SIG-M5 treated with dmso at 0.1 percent for 504 hours (cell line): Measurements from ENCODE around the gene TRIM44.
"Not testable (repeated sequence)": the region's sequence is repeated elsewhere in the genome, so short reads cannot be mapped to it uniquely, and the experiment has no call there.

Source experiments
- DNase-seq: peaks from one replicate; lab custom pipeline; 2025; ENCODE audit not compliant: unreplicated experiment; lab: John Stamatoyannopoulos, UW

Gene TRIM44

DNA sequence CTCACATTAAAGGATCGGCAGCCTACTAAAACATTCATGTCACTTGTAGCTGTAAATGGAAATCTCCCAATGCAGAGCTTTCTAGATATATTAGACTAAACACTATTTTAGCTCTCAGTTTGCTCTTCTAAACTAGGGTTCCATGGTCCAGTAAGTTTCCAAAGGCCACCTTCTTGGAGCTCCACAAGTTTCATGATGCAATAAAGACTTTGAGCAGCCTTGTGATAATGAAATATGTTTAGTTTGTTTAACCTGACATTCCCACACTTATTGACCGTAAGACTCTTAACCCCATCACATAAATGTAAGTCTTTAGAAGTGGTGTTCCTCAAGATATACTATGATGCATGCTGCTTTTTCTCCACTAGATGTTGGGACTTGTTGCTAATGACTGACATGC is 87.7 kb downstream of the TRIM44 start:
- DNase-seq: no peak

DNA sequence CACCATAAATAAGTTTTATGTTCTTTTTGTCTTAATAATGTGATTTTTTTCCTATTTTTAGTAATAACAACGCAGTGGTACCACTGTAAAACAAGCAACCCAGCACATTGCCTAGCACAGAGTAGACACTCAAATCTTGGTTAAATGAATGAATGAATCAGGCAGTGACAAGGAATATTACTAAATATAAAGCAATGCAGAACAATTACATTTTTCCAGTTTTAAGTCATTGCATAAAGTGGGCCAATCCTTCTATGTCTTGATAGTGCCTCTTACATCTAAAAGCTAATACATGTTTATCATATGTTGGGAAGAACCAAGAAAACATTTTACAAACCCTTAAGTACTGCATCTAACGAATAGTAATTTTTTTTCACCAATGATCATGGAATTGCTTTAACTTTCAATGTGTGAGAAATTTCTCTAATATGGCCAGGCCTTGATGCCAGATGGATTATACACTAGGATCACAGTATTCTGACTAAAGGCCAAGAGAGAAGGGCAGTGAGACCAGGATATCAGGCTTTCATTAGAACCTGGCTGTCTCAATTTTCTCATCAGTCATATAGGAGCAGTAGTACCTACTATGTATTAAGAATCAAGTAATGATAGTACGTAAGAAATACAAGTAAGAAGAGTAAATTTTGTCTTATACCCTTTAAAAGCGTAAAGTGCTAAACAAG is 88.5 kb downstream of the TRIM44 start:
- DNase-seq: no peak

DNA sequence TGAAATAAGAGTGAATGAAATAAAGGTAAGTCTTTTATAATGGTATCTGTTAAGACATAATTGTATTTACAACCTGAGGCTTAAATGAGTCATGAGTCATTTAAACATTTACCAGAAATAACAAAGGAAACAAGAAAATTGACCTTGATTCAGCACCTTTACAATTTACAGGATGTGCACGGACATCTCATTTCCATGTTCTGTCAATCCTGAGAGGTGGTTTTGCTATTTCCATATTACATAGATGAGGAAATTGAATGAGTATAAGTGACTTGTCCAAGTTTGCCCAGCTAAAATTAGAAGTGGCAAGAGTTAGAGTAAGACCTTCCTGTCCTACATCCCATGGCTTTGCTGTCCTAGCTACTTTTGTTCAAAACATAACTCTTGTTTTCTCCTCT is 89.1 kb downstream of the TRIM44 start:
- DNase-seq: no peak

DNA sequence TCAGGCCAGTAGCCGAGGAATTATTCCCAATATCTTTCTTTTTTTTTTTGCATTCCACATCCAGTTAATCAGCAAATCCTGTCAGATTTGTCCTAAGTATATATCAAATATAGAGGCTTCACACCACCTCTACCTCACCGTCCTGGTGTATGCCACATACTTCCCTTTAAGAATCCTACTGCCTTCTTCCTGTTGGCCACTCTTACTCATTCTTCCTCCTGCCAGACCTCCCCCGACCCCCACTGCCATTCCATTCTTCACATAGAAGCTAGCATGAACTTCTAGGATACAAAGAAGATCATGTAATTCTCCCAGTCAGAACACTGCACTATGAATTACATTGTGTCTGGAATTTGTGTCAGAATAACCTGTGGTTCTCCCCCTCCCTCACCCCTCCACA is 89.5 kb downstream of the TRIM44 start:
- DNase-seq: no peak

DNA sequence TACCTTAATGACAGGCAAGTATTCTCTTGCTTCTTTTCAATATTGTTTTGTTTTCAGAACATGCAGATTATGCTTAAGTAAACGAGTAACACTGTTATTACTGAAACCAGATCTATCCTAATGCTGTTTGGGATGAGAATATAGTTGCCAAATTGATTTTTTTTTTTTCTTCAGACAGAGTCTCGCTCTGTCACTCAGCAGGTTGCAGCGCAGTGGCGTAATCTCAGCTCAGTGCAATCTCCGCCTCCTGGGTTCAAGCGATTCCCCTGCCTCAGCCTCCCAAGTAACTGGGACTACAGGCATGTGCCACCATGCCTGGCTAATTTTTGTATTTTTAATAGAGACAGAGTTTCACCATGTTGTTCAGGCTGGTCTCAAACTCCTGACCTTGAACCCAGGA is 91.0 kb downstream of the TRIM44 start:
- DNase-seq: not testable (repeated sequence)

DNA sequence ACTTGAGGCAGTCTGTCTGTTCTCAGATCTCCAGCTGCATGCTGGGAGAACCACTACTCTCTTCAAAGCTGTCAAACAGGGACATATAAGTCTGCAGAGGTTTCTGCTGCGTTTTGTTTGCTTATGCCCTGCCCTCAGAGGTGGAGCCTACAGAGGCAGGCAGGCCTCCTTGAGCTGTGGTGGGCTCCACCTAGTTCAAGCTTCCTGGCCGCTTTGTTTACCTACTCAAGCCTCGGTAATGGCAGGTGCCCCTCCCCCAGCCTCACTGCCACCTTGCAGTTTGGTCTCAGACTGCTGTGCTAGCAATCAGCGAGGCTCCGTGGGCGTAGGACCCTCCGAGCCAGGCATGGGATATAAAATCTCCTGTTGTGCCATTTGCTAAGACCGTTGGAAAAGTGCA is 97.4 kb downstream of the TRIM44 start:
- not testable (repeated sequence) for DNase-seq

DNA sequence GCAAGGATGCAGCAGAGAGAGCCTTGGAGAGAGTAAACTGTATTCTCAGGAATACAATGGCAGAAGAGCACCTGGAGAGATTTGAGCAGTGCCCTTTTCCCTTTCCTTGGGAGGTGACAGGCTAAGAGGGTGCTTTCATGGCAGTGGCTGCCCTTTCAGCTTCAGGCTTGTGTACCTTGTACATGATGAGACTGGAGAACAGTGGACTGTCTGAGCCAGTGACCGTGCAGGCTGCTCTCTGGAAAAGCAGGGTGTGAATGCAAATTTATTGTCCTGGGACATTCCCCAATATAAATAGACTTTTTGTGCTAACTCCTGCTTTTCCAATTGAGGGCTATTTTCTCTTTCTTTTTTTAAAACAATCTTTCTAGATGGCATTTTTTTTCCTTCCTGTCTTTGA is 99.3 kb downstream of the TRIM44 start:
- no peak for DNase-seq

DNA sequence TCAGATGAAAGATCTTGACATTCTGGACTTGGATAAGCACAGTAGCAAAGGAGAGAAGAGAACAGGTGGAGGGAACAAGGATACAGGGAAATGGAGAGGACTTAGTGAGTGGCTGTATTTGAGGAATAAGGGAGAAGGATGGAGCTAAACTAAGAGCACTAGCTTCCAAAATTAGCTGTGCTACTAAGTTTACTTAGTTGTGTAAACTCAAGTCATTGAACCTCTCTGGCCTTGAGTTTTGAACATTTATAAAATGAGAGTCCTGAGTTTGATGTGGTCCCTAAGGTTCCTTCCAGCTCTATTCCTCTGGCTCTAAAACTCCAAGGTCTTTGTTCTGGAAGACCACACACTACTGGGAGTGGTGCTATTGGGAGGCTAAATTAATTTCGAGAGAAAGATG is 100.7 kb downstream of the TRIM44 start:
- no peak for DNase-seq

DNA sequence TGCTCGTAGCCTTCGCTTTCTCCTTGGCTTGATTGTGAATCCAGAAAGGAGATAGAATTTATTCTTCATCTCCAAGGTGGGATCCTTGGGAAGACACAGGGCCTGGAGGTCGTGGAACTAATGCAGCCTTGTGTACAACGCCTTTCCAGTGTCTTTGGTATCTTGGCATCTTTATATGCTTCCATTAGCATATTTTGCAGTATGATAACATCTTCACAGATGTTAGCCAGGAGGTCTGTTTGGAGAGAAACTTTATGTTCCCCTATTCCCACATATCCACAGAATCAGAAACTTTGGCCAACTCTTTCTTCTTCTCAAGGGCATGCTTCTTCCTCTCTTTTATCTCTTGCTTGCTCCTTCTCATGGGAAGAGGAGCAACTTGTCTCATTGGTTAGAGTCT is 101.2 kb downstream of the TRIM44 start:
- no peak for DNase-seq

DNA sequence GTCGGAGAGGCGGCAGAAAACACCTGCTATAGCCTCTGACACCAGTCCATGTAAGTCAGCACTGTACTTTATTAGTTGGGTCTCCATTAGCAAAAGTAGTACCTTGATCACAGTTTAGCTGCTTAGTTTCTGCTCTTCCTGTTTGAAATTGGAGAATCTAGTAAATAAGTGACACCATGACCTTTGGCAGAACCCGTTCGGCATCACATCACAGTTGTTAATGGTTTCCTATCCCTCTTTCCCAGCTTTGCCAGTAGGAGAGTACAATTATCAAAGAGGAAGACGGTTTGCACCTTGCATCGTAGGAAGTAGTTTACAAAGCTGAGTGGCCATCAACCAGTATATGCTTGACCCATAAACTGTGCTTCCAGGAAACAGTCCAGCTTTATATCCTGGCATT is 101.8 kb downstream of the TRIM44 start:
- no peak for DNase-seq

DNA sequence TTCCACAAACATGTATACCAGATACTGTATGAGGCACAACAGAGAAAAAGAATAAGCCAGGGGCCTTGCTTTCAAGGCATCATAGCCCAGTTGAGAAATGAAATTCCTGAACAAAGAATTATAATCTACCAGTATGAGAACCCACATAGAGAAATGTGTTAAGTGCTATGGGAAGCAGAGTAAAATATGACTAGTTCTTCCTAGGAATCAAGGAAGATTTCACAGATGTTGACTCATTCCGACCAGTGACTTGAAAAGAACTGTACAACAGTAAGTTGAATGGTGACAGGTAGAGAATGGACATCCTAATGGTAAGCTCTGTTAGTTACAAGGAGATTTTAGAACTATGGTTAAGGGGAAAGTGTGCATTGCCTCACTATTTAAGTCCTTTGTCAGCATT is 102.6 kb downstream of the TRIM44 start:
- DNase-seq: no peak

DNA sequence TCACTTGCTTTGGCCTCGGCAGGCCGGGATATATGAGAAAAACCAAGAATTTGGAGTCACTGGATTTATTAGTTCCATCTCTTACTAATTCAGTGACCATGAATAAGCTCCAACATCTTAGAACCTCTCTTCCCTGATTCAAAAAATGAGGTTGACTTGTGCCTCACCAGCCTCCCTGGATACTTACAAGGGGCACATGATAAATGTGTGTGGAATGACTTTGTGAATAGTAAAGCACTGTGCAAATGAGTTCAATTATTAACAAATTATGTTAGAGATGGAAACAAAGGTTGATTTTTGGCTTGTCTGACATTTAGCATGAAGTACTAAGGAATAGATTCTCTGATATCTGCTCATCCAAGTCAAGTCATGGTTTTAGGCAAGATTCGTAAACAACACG is 104.1 kb downstream of the TRIM44 start:
- DNase-seq: no peak

DNA sequence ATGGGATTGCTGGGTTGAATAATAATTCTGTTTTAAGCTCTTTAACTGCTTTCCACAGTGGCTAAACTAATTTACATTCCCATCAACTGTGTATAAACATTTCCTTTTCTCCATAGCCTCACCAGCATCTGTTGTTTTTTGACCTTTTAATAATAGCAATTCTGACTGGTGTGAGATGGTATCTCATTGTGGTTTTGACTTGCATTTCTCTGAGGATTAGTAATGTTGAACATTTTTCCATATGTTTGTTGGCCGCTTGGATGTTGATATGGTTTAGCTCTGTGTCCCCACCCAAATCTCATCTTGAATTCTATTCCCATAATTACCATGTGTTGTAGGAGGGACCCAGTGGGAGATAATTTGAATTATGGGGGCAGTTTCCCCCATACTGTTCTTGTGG is 107.8 kb downstream of the TRIM44 start:
- not testable (repeated sequence) for DNase-seq

DNA sequence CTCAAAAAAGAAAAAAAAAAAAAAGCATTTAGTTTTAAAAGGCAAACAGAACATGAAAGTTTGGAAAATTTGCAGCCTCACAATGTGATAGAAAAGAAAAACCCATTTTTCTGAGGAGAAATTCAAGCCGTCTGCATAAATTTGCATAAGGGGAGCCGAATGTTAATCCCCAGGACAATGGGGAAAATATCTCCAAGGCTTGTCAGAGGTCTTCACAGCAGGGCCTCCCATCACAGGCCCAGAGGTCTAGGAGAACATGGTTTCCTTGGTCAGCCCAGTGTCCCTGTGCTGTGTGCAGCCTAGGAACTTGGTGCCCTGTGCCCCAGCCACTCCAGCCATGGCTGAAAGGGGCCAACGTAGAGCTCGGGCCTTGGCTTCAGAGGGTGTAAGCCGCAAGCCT is 109.1 kb downstream of the TRIM44 start:
- no peak for DNase-seq

DNA sequence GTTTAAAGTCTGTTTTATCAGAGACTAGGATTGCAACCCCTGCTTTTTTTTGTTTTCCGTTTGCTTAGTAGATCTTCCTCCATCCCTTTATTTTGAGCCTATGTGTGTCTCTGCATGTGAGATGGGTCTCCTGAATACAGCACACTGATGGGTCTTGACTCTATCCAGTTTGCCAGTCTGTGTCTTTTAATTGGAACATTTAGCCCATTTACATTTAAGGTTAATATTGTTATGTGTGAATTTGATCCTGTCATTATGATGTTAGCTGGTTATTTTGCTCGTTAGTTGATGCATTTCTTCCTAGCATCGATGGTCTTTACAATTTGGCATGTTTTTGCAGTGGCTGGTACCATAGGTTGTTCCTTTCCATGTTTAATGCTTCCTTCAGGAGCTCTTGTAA is 114.7 kb downstream of the TRIM44 start:
- DNase-seq: not testable (repeated sequence)

DNA sequence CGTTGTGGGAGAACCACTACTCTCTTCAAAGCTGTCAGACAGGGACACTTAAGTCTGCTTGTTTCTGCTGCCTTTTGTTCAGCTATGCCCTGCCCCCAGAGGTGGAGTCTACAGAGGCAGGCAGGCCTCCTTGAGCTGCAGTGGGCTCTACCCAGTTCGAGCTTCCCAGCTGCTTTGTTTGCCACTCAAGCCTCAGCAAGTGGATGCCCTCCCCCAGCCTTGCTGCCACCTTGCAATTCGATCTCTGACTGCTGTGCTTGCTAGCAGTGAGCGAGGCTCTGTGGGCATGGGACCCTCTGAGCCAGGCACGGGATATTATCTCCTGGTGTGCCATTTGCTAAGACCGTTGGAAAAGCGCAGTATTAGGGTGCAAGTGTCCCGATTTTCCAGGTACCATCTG is 116.4 kb downstream of the TRIM44 start:
- DNase-seq: not testable (repeated sequence)

DNA sequence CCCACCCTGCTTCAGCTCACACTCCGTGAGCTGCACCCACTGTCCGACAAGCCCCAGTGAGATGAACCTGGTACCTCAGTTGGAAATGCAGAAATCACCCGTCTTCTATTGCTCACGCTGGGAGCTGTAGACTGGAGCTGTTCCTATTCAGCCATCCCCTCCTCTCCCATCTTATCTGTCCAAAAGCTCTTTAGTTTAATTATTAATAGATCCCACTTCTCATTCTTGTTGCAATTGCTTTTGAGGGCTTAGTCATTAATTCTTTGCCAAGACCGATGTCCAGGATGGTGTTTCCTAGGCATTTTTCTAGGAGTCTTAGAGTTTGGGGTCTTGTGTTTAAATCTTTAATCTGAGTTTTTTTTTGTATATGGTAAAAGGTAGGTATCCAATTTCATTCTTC is 116.8 kb downstream of the TRIM44 start:
- no peak for DNase-seq

DNA sequence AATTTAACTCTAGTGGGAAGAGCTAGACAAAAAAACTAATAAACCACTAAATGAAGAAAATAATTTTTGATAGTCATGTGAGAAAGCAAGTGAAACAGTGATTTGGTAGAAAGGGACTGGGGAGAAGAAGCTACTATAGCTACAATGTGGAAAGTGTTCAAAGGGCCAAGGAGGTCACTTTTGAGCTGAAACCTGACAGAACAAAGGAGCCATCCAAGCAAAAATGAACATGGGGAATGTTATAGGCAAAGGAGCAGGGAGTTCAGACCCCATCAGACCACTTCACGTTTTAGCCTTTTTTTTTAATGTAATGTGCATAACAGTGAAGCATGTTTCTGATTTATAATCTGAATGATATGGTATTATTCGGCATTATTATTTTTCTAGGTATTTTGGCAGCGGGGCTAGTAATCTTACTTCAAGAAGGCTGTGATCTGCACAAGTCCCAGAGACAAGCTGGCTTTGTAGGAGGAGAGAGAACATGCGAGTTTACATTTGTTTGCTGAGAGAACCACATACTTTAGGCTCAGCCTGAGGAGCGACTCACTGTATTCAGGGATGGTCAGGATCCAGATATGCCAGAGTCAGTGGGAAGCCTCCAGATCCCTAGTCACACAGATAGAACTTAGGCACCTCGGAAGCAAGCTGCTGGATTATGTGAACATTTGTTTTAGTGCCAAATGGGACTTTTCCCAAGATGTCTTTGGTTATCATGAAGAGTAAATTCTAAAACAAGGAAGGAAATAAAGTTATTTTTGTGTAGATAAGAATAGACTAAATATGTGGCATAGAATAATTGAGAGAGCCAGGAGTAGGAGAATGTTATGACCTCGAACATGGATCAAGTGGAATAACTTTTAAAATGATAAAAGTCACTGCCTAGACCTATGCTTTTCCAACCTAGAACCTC is 118.6 kb downstream of the TRIM44 start:
- no peak for DNase-seq

DNA sequence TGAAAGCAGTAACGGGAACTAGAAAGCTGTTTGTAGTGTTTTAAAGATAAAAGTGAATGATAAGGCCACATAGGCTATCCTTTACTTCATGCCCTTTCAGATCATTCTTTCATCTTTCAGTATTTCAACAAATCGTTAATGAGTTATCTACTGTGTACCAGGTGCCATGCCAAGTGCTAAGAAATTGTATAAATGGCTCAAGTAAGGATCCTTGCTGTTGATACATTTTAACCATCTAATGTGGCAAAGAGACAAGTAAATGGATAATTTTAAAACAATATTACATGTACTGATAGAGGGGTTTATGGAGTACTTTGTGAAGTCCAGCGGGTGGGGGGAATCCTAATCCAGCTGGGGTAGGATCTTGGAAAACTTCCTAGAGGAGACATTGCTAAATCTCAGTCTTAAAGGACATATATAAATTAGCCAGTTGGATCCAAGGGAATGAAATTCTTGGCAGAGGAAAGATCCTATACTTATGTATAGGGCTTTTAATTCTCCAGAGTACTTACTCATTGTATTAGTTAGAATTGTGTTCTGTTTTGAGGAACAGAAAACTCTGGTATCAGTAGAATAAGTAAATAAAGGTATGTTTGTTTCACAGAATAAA is 119.4 kb downstream of the TRIM44 start:
- no peak for DNase-seq

DNA sequence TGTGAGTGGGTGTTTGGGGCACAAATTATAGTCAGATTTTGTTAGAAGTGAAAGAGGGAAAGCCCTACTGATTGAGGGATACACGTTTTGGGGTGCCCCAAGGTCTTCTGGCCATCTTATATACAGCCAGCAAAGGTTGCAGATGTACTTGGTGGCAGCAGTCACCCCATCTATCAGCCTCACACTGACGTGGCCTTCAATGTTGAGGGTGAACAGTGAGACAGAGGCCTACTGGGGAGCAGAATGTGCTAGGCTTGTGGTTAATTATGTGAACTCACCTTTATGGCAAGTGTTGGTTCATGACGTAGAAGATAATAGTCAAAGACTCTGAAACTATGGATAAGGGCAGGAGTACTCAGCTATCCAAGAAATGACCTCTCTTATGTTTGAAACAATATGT is 121.2 kb downstream of the TRIM44 start:
- no peak for DNase-seq

DNA sequence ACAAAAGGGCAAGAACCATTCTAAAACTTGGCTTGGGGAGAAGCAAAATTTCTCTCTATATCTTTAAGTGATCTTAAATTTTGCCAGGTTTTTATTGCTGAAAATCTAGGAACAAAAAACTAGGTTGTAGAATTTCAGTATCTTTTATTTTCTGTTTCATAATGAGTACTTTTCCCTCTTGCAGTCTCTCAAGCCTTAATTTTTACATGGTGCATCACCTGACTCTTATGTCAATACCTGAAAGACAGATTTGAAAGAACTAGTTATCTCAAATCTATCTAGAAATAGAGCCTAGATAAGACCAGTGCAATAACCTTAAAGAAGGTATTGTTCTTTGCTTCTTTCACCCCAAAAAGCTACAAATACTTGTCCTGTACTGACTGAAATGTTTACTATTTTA is 122.1 kb downstream of the TRIM44 start:
- no peak for DNase-seq
